ENCODE measurements around the gene RNU6-8.

RNU6-8 gene

GRCh38 chr14:32202998-32203882 lies at the start of gene RNU6-8:
RNU6-8 (minus strand) TSS chr14:32203269.
- peak; percentile 89 for DNase-seq

- peak; percentile 72 for DNase-seq
Measured at GRCh38 chr14:32252030-32252670, 49.1 kb upstream of the RNU6-8 start.

DNA sequence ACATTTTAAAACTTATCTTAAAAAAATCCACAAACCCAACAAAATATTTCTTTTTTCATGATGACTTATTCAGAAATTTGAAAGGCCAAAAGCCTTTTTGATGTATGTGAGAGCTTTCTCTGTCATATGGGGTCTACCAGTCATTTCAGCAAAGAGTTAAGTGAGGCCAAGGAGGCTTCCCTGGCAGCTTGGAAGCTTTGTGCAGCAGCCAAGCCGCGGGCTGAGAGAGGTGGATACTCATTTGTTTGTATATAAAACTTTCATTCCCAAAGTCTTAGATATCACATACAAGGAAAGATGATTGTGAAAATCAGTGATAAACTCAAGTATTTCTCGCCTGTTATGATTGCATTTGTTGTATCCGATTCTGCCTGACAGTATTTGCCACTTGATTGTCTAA lies 48.5 kb upstream of the RNU6-8 start:
- no peak for DNase-seq

- no peak for DNase-seq
Measured at GRCh38 chr14:32250681-32251080, 47.6 kb upstream of the RNU6-8 start.

- DNase-seq: no peak
Measured at GRCh38 chr14:32249780-32250179, 46.7 kb upstream of the RNU6-8 start.

DNA sequence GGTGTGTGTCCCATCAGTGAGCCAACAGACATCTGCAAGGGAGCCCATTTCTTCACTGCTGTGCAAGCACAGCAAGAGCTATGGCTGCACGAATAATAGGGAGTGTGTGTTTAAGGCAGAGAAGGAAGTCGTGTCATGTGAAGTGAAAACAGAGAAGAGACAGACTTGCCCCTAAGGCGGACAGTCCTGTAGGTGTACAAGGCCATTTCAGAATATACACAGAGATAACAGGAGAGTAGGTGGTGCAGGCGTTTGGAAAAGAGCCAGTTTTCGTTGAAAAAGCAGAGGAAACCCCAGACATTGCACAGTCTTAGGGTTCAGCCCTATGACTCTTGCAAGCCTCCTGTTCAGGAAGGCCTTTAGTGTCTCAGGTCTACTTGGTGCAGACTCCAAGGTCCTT lies 46.3 kb upstream of the RNU6-8 start:
- no peak for DNase-seq

- no peak for DNase-seq
Measured at GRCh38 chr14:32246751-32247150, 43.7 kb upstream of the RNU6-8 start.

- no peak for DNase-seq
Measured at GRCh38 chr14:32244404-32244803, 41.3 kb upstream of the RNU6-8 start.

GRCh38 chr14:32233260-32233659 lies 30.2 kb upstream of the RNU6-8 start:
- no peak for DNase-seq

GRCh38 chr14:32232481-32232880 lies 29.4 kb upstream of the RNU6-8 start:
- DNase-seq: no peak

GRCh38 chr14:32230695-32231280 lies 27.7 kb upstream of the RNU6-8 start:
- no peak for DNase-seq

- DNase-seq: no peak
Measured at GRCh38 chr14:32230181-32230580, 27.1 kb upstream of the RNU6-8 start.

- DNase-seq: no peak
Measured at GRCh38 chr14:32226056-32226455, 23.0 kb upstream of the RNU6-8 start.

GRCh38 chr14:32225378-32225920 lies 22.4 kb upstream of the RNU6-8 start:
- DNase-seq: no peak

DNA sequence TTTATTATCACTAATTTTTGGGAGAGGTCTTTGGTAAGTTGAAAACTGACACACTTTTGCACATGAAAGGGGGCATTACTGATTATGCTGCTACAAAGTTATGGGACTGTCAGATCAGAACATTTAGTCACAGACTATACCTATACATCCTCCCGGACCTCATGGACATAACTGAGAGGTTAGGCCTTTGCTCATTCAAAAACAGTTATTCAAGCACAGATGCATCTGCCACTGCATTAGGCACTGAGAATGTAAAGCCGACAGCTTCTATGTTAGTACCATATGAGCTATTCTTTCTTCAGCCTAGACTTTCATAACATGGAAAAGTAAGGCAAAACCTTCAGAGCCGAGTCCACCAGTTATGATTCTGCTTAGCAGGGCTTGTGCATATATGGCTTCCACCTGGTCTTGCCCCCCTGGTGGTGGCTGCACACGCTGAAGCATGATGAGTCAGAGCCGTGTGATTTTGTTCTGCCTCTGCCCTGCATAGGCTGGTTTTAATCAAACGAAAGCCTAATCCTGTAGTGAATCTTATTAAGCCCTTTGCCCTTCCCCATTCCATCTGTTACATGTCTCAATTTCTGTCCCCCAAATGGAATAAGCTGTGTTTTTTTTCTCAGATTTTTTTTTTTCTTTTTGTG lies 21.8 kb upstream of the RNU6-8 start:
- no peak for DNase-seq

- no peak for DNase-seq
Measured at GRCh38 chr14:32217301-32217700, 14.2 kb upstream of the RNU6-8 start.

GRCh38 chr14:32212833-32213232 lies 9.8 kb upstream of the RNU6-8 start:
- no peak for DNase-seq

GRCh38 chr14:32211068-32211404 lies 8.0 kb upstream of the RNU6-8 start:
- no peak for DNase-seq

- no peak for DNase-seq
Measured at GRCh38 chr14:32209471-32209870, 6.4 kb upstream of the RNU6-8 start.

- DNase-seq: no peak
Measured at GRCh38 chr14:32208490-32208889, 5.4 kb upstream of the RNU6-8 start.

DNA sequence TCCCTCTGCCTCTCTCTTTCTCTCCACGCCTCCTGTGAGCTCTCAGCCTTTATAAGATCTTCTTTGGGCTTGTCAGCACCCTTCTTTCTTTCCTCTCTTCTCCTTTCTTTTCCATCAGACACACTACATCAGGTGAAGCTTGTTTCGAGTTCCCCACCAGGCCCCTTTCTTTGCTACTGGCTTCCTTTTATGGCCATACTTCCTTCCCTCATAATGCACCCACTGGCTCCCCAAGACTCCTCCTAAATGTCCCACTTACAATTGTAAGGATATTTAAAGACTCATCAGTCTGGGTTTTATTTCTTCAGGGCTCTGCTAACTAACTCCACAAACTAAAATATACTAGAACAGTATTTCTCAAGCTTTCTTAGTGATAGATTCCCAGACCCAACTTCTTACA lies 3.5 kb upstream of the RNU6-8 start:
- DNase-seq: no peak

DNA sequence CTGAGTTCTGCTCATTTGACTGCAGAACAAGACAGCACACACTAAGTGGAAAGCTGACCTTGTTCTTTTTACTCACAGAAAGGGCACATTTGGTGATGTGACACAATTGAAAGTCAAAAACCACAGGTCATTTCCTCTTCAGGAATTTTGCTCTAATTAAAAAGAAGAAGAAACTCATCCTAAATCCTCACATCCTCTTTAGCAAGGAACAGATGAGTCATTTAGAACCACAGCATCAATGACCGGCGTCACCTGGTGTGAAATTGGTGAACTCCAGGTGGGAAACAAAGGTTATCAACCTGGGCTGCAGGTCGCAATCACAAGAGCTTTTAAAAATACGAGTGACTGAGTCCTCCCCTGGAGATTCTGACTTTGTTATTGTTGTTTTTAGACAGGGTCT lies 2.9 kb upstream of the RNU6-8 start:
- DNase-seq: peak; percentile 17

- no peak for DNase-seq
Measured at GRCh38 chr14:32205554-32205953, 2.5 kb upstream of the RNU6-8 start.
